Nephron (organoid): Measurements from ENCODE around the gene ATP6V1F.

Experiments
- H3K27ac Mint-ChIP-seq, 3 experiments: 2 replicates each; pipeline ENCODE4 v1.8.0; 2020; ENCODE audit warnings: mixed read lengths in 3 of 3, mild to moderate bottlenecking in 2 of 3, moderate library complexity in 1 of 3
- H3K27me3 Mint-ChIP-seq: 2 replicates; pipeline ENCODE4 v1.8.0; 2021; ENCODE audit warnings: low read depth, mild to moderate bottlenecking, moderate library complexity, mixed read lengths
- H3K36me3 Mint-ChIP-seq: 2 replicates; pipeline ENCODE4 v1.8.0; 2020; ENCODE audit warnings: low read depth, mixed read lengths
- H3K4me1 Mint-ChIP-seq: 2 replicates; pipeline ENCODE4 v1.8.0; 2020; ENCODE audit warnings: mixed read lengths
- H3K4me3 Mint-ChIP-seq, 3 experiments: 2 replicates each; pipeline ENCODE4 v1.8.0; 2020; ENCODE audit warnings: mild to moderate bottlenecking in 3 of 3, mixed read lengths in 3 of 3, moderate library complexity in 2 of 3
- H3K9me3 Mint-ChIP-seq: 2 replicates; pipeline ENCODE4 v1.8.0; 2020; ENCODE audit warnings: mixed read lengths
- TF ChIP-seq, protein P1 (sequence below), 3 experiments: fragments of 200-600 bp; sonication (generic); IDR thresholded peaks; one replicate each; pipeline ENCODE4 v1.5.0; 2021; ENCODE audit warnings: antibody characterized with exemption in 3 of 3; ENCODE audit not compliant: unreplicated experiment in 3 of 3

ATP6V1F gene

GRCh38 chr7:128888756-128889095, 26.1 kb downstream of the ATP6V1F start:
- no peaks in the 10 kb centered on the region for H3K9me3 Mint-ChIP-seq
- TF ChIP-seq, protein P1, sequence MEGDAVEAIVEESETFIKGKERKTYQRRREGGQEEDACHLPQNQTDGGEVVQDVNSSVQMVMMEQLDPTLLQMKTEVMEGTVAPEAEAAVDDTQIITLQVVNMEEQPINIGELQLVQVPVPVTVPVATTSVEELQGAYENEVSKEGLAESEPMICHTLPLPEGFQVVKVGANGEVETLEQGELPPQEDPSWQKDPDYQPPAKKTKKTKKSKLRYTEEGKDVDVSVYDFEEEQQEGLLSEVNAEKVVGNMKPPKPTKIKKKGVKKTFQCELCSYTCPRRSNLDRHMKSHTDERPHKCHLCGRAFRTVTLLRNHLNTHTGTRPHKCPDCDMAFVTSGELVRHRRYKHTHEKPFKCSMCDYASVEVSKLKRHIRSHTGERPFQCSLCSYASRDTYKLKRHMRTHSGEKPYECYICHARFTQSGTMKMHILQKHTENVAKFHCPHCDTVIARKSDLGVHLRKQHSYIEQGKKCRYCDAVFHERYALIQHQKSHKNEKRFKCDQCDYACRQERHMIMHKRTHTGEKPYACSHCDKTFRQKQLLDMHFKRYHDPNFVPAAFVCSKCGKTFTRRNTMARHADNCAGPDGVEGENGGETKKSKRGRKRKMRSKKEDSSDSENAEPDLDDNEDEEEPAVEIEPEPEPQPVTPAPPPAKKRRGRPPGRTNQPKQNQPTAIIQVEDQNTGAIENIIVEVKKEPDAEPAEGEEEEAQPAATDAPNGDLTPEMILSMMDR (IDR thresholded peaks at IDR 0.05; ENCODE audit: unreplicated experiment in 3 of 3): no peak
- peaks cover under 1% of the 10 kb centered on the region for H3K4me1 Mint-ChIP-seq
- no peak overlapping the region for H3K27ac Mint-ChIP-seq
- H3K27me3 Mint-ChIP-seq: peaks cover 8% of the 10 kb centered on the region
- H3K36me3 Mint-ChIP-seq: peaks cover 7% of the 10 kb centered on the region
- H3K4me3 Mint-ChIP-seq: no peak overlapping the region

DNA sequence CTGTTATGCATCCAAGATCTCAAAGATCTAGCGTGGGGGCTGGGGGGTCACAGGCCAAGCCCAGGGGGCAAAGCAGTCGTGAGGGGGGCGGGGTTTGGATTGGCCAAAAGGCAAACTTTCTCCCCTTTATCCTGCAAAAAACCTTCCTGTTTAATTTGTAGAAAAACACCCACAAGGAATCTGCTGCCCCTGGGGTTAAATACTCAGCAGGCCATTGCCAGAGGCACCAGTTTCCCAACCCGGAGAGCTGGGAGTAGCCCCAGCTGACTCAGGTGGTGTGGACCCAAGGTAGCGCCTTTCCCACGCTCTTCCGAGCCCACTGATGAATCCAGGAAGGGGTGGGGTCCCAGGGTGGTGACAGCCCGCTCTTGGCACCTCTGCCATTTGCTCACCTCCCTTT, 26.5 kb downstream of the ATP6V1F start:
- Mint-ChIP-seq H3K4me3 (no peak overlapping the region), H3K36me3 (peaks cover 7% of the 10 kb centered on the region), H3K9me3 (no peaks in the 10 kb centered on the region), H3K4me1 (no peaks in the 10 kb centered on the region), H3K27me3 (peaks cover 8% of the 10 kb centered on the region), H3K27ac (no peak overlapping the region)
- TF ChIP-seq, protein P1 (IDR thresholded peaks at IDR 0.05; ENCODE audit: unreplicated experiment in 3 of 3): no peak

DNA sequence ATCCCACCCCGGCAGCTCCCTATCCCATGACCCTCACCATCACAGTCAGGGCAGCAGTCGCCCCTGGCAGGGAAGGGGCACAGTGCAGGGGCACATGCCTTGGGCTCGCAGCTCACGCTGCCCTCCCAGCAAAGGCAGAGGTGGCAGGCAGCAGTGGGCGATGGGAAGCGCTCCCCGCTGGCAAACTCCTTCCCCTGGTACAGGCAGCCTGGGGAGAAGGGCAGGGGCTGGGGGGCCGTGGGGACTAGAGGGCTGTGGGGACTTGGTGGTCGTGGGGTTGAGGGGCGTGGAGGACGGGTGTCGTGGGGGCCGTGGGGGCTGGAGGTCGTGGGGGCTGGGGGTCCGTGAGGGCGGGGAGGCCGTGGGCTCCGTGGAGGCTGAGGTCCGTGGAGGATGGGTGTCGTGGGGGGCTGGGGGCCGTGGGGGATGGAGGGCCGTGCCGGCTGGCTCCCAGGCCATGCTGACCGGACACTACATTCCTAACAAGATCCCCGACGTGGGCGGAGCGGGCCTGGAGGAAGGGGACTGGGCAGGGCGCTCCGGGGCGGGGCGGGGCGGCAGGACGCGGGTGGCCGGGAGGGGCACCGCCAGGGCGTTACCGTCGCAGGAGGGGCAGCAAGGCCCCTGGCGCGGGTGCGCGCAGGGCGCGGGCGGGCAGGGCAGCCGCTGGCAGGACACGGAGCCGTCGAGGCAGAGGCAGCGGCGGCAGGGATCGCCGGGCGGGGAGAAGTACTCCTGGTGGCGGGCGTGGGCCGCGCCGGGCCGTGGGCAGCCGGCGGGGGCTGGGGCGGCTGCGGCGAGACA, 27.9 kb downstream of the ATP6V1F start:
- Mint-ChIP-seq H3K36me3 (peaks cover 7% of the 10 kb centered on the region), H3K4me1 (no peaks in the 10 kb centered on the region), H3K27me3 (peaks cover 8% of the 10 kb centered on the region), H3K9me3 (no peaks in the 10 kb centered on the region), H3K27ac (no peak overlapping the region), H3K4me3 (no peak overlapping the region)
- TF ChIP-seq, protein P1 (IDR thresholded peaks at IDR 0.05; ENCODE audit: unreplicated experiment in 3 of 3): no peak

- Mint-ChIP-seq H3K4me1 (no peaks in the 10 kb centered on the region), H3K4me3 (no peak overlapping the region), H3K9me3 (no peaks in the 10 kb centered on the region), H3K27ac (no peak overlapping the region), H3K27me3 (peaks cover 8% of the 10 kb centered on the region), H3K36me3 (peaks cover 10% of the 10 kb centered on the region)
- TF ChIP-seq, protein P1 (IDR thresholded peaks at IDR 0.05; ENCODE audit: unreplicated experiment in 3 of 3): no peak
Measured at GRCh38 chr7:128891110-128891941, 28.7 kb downstream of the ATP6V1F start.

DNA sequence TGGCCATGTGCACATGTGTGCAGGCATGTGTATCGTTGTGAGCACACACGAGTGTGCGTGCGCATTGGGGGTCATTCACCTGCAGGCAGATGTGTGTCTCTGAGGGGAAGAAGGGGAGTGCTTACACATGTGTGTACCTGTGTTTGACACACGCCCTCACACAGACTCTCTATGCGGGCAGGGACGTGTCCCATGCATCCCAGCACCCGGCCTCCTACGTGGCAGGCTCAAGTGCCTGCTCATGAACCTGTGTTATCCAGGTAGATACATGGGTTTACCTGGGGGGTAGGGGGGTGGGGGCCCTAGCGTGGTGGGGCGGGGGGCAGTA, 29.2 kb downstream of the ATP6V1F start:
- H3K27ac Mint-ChIP-seq: no peak overlapping the region
- TF ChIP-seq, protein P1 (IDR thresholded peaks at IDR 0.05; ENCODE audit: unreplicated experiment in 3 of 3): no peak
- H3K4me1 Mint-ChIP-seq: no peaks in the 10 kb centered on the region
- H3K27me3 Mint-ChIP-seq: peaks cover 8% of the 10 kb centered on the region
- peaks cover 13% of the 10 kb centered on the region for H3K36me3 Mint-ChIP-seq
- H3K9me3 Mint-ChIP-seq: no peaks in the 10 kb centered on the region
- no peak overlapping the region for H3K4me3 Mint-ChIP-seq
